ENCODE results near the gene HCRTR1. TPM values are rescaled to one million over a fixed set of nuclear protein-coding genes. Genes with fewer than 3 reads are reported as not detected.

HCRTR1 gene
- total and polyA plus RNA-seq, 7 experiments from 2014 or later: not detected

- Mint-ChIP-seq H3K27ac (no peak overlapping the region), H3K27me3 (peaks cover 10 to 42% (median 12%) of the 10 kb centered on the region in 5 donors), H3K4me1 (peaks cover 0 to 3% (median 0%) of the 10 kb centered on the region in 7 donors), H3K36me3 (no peaks in the 10 kb centered on the region), H3K9me3 (peaks cover 0 to 3% (median 0%) of the 10 kb centered on the region in 11 donors), H3K4me3 (no peak overlapping the region)
- Histone ChIP-seq H3K27ac (ENCODE audit: low read depth, low read length) (no peak overlapping the region), H3K4me1 (ENCODE audit: control insufficient read depth in 2 of 2, insufficient read depth in 2 of 2, low read length in 2 of 2) (no peaks in the 10 kb centered on the region), H3K27me3 (ENCODE audit: control insufficient read depth in 2 of 2, insufficient read depth in 2 of 2, low read length in 2 of 2) (no peaks in the 10 kb centered on the region), H3K4me3 (ENCODE audit: low read length) (no peak overlapping the region), H3K36me3 (ENCODE audit: control insufficient read depth in 2 of 3, insufficient read depth in 3 of 3, low read length in 3 of 3) (no peaks in the 10 kb centered on the region), H3K9me3 (ENCODE audit: control insufficient read depth in 2 of 3, low read length in 3 of 3) (no peaks in the 10 kb centered on the region)
- CTCF ChIA-PET: no interaction called here
- POLR2A ChIA-PET: interaction anchor here (0.6 kb wide), 1 partner anchor 18 kb away, joined by 4 read pairs; no protein-coding TSS in a partner anchor
- intact Hi-C loops (cut with micrococcal nuclease): no loop called here
- DNase-seq (peak in 2 of 9 donors; percentile 3 to 8), ATAC-seq (no peak)
These were observed 45.9 kb upstream of the HCRTR1 start for GRCh38 chr1:31571340-31572295.

GRCh38 chr1:31572323-31573104, 45.0 kb upstream of the HCRTR1 start:
- no peaks in the 10 kb centered on the region for H3K36me3 Mint-ChIP-seq
- ChIA-PET CTCF (no interaction called here), POLR2A (interaction anchor here (0.6 kb wide), 1 partner anchor 18 kb away, joined by 4 read pairs; no protein-coding TSS in a partner anchor)
- intact Hi-C loops (cut with micrococcal nuclease): no loop called here
- H3K4me3 Mint-ChIP-seq: no peak overlapping the region
- no peak overlapping the region for H3K27ac Mint-ChIP-seq
- peaks cover 10 to 44% (median 12%) of the 10 kb centered on the region in 5 donors for H3K27me3 Mint-ChIP-seq
- H3K27me3 ChIP-seq (ENCODE audit: control insufficient read depth in 2 of 2, insufficient read depth in 2 of 2, low read length in 2 of 2): no peaks in the 10 kb centered on the region
- no peak overlapping the region for H3K4me3 ChIP-seq (ENCODE audit: low read length)
- peaks cover 0 to 4% (median 0%) of the 10 kb centered on the region in 7 donors for H3K4me1 Mint-ChIP-seq
- no peaks in the 10 kb centered on the region for H3K9me3 ChIP-seq (ENCODE audit: control insufficient read depth in 2 of 3, low read length in 3 of 3)
- ATAC-seq (no peak), DNase-seq (peak in 1 of 9 donors; percentile 10)
- H3K27ac ChIP-seq (ENCODE audit: low read depth, low read length): no peak overlapping the region
- peaks cover 0 to 3% (median 0%) of the 10 kb centered on the region in 11 donors for H3K9me3 Mint-ChIP-seq
- H3K36me3 ChIP-seq (ENCODE audit: control insufficient read depth in 2 of 3, insufficient read depth in 3 of 3, low read length in 3 of 3): no peaks in the 10 kb centered on the region
- H3K4me1 ChIP-seq (ENCODE audit: control insufficient read depth in 2 of 2, insufficient read depth in 2 of 2, low read length in 2 of 2): no peaks in the 10 kb centered on the region

- H3K36me3 ChIP-seq (ENCODE audit: control insufficient read depth in 2 of 3, insufficient read depth in 3 of 3, low read length in 3 of 3): no peaks in the 10 kb centered on the region
- intact Hi-C loops (cut with micrococcal nuclease): no loop called here
- Mint-ChIP-seq H3K27me3 (peaks cover 10 to 44% (median 12%) of the 10 kb centered on the region in 5 donors), H3K36me3 (no peaks in the 10 kb centered on the region), H3K4me3 (no peak overlapping the region), H3K27ac (no peak overlapping the region), H3K4me1 (peaks cover 0 to 4% (median 0%) of the 10 kb centered on the region in 7 donors), H3K9me3 (peaks cover 0 to 3% (median 0%) of the 10 kb centered on the region in 11 donors)
- ChIA-PET CTCF (no interaction called here), POLR2A (no interaction called here)
- H3K27me3 ChIP-seq (ENCODE audit: control insufficient read depth in 2 of 2, insufficient read depth in 2 of 2, low read length in 2 of 2): no peaks in the 10 kb centered on the region
- no peak overlapping the region for H3K27ac ChIP-seq (ENCODE audit: low read depth, low read length)
- no peak overlapping the region for H3K4me3 ChIP-seq (ENCODE audit: low read length)
- ATAC-seq: no peak
- peak in 1 of 9 donors; percentile 15 for DNase-seq
- no peaks in the 10 kb centered on the region for H3K4me1 ChIP-seq (ENCODE audit: control insufficient read depth in 2 of 2, insufficient read depth in 2 of 2, low read length in 2 of 2)
- no peaks in the 10 kb centered on the region for H3K9me3 ChIP-seq (ENCODE audit: control insufficient read depth in 2 of 3, low read length in 3 of 3)
These were observed 44.2 kb upstream of the HCRTR1 start for GRCh38 chr1:31573261-31573660.

GRCh38 chr1:31574749-31575368, 42.6 kb upstream of the HCRTR1 start:
- Histone ChIP-seq H3K27me3 (ENCODE audit: control insufficient read depth in 2 of 2, insufficient read depth in 2 of 2, low read length in 2 of 2) (no peaks in the 10 kb centered on the region), H3K4me1 (ENCODE audit: control insufficient read depth in 2 of 2, insufficient read depth in 2 of 2, low read length in 2 of 2) (no peaks in the 10 kb centered on the region), H3K4me3 (ENCODE audit: low read length) (no peak overlapping the region), H3K36me3 (ENCODE audit: control insufficient read depth in 2 of 3, insufficient read depth in 3 of 3, low read length in 3 of 3) (no peaks in the 10 kb centered on the region), H3K27ac (ENCODE audit: low read depth, low read length) (no peak overlapping the region), H3K9me3 (ENCODE audit: control insufficient read depth in 2 of 3, low read length in 3 of 3) (no peaks in the 10 kb centered on the region)
- Mint-ChIP-seq H3K27me3 (peaks cover 10 to 35% (median 12%) of the 10 kb centered on the region in 5 donors), H3K36me3 (no peaks in the 10 kb centered on the region), H3K9me3 (peaks cover 0 to 3% (median 0%) of the 10 kb centered on the region in 11 donors), H3K4me1 (peaks cover 0 to 4% (median 0%) of the 10 kb centered on the region in 7 donors), H3K27ac (no peak overlapping the region), H3K4me3 (no peak overlapping the region)
- intact Hi-C loops (cut with micrococcal nuclease): no loop called here
- ChIA-PET CTCF (interaction anchor here (1.2 kb wide), 1 partner anchor 12 kb away, joined by 3 read pairs; no protein-coding TSS in a partner anchor), POLR2A (no interaction called here)
- DNase-seq: no peak
- no peak for ATAC-seq

GRCh38 chr1:31575369-31576140, 41.9 kb upstream of the HCRTR1 start:
- POLR2A ChIA-PET: no interaction called here
- Histone ChIP-seq H3K4me3 (ENCODE audit: low read length) (no peak overlapping the region), H3K27me3 (ENCODE audit: control insufficient read depth in 2 of 2, insufficient read depth in 2 of 2, low read length in 2 of 2) (no peaks in the 10 kb centered on the region), H3K9me3 (ENCODE audit: control insufficient read depth in 2 of 3, low read length in 3 of 3) (no peaks in the 10 kb centered on the region), H3K36me3 (ENCODE audit: control insufficient read depth in 2 of 3, insufficient read depth in 3 of 3, low read length in 3 of 3) (no peaks in the 10 kb centered on the region), H3K27ac (ENCODE audit: low read depth, low read length) (no peak overlapping the region), H3K4me1 (ENCODE audit: control insufficient read depth in 2 of 2, insufficient read depth in 2 of 2, low read length in 2 of 2) (no peaks in the 10 kb centered on the region)
- Mint-ChIP-seq H3K4me3 (no peak overlapping the region), H3K9me3 (peaks cover 0 to 3% (median 0%) of the 10 kb centered on the region in 11 donors), H3K27ac (no peak overlapping the region), H3K36me3 (no peaks in the 10 kb centered on the region), H3K27me3 (peaks cover 10 to 35% (median 12%) of the 10 kb centered on the region in 5 donors), H3K4me1 (peaks cover 0 to 4% (median 0%) of the 10 kb centered on the region in 7 donors)
- CTCF ChIA-PET: interaction anchor here (0.6 to 1.2 kb wide), 2 partner anchors 11 to 51 kb away, joined by 3 read pairs; no protein-coding TSS in a partner anchor
- intact Hi-C loops (cut with micrococcal nuclease): no loop called here
- ATAC-seq (no peak), DNase-seq (no peak)
